HepG2 (cell line): ENCODE measurements around the gene B4GALT2. TPM values are rescaled to one million over a fixed set of nuclear protein-coding genes. Genes with fewer than 3 reads are reported as not detected.
A peak's percentile ranks its signal among the peaks of the same experiment; 100 is the strongest.

Source experiments
- PHB2 ChIP-seq: fragments of 450-650 bp; IDR thresholded peaks from 2 replicates; pipeline ENCODE4 v1.6.1; 2018; ENCODE audit not compliant: partially characterized antibody
- RAD21 ChIP-seq: fragments of 450-650 bp; formaldehyde crosslinking; IDR thresholded peaks from 2 replicates; pipeline ENCODE4 v1.5.0; 2020; ENCODE audit warnings: mild to moderate bottlenecking
- SALL1 ChIP-seq: sonication (generic); formaldehyde crosslinking; IDR thresholded peaks from 2 replicates; pipeline ENCODE4 v1.8.0; 2022; ENCODE audit warnings: mild to moderate bottlenecking, missing genetic modification reagents
- SMARCC2 ChIP-seq: fragments of 450-650 bp; IDR thresholded peaks from 2 replicates; pipeline ENCODE4 v1.6.1; 2017; ENCODE audit warnings: antibody characterized with exemption, mild to moderate bottlenecking
- SP140L ChIP-seq: sonication (generic); formaldehyde crosslinking; IDR thresholded peaks from 2 replicates; pipeline ENCODE4 v1.4.0; 2020; ENCODE audit warnings: missing genetic modification reagents, borderline replicate concordance
- ZBTB26 ChIP-seq: IDR thresholded peaks from 2 replicates; pipeline ENCODE4 v1.6.1; 2016; ENCODE audit warnings: missing compliant biosample characterization, missing genetic modification reagents, borderline replicate concordance
- ZNF317 ChIP-seq: sonication (generic); formaldehyde crosslinking; IDR thresholded peaks from 2 replicates; pipeline ENCODE4 v1.5.0; 2020; ENCODE audit warnings: mild to moderate bottlenecking, missing genetic modification reagents
- ZNF605 ChIP-seq: sonication (generic); formaldehyde crosslinking; IDR thresholded peaks from 2 replicates; pipeline ENCODE4 v1.8.0; 2022; ENCODE audit warnings: mild to moderate bottlenecking, missing genetic modification reagents
- ZSCAN20 ChIP-seq: sonication (generic); formaldehyde crosslinking; IDR thresholded peaks from 2 replicates; pipeline ENCODE4 v1.4.0; 2020; ENCODE audit warnings: missing genetic modification reagents, mild to moderate bottlenecking, borderline replicate concordance
- polyA plus RNA-seq, 8 experiments: library from polyadenylated mRNA; depleted of rRNA in 3 of 8; stranded (reverse) in 7 of 8; unstranded in 1 of 8; fragments of >200 nt; fragmentation: Illumina TruSeq in 4 of 8; extraction: Trizol in 4 of 8; gene quantifications; 2 replicates each; pipeline versions ENCODE4 v1.2.1 to v1.2.3, GENCODE V29; 2011 to 2016; ENCODE audit warnings: low read depth in 4 of 8, missing spikeins in 1 of 8, mixed read lengths in 1 of 8; ENCODE audit not compliant: insufficient read depth in 1 of 8
- total RNA-seq, 5 experiments: library from RNA; depleted of rRNA; stranded (reverse); fragments of >200 nt; fragmentation: Illumina TruSeq; extraction: Trizol; gene quantifications; 2 replicates each; pipeline ENCODE4 v1.2.3, GENCODE V29; 2016; ENCODE audit warnings: low read depth in 1 of 5
- TF ChIP-seq, protein P1 (sequence below): sonication (generic); formaldehyde crosslinking; IDR thresholded peaks from 2 replicates; pipeline ENCODE4 v1.5.0; 2020; ENCODE audit warnings: mild to moderate bottlenecking, missing genetic modification reagents, moderate library complexity
- TF ChIP-seq, protein P2 (sequence below): sonication (generic); formaldehyde crosslinking; IDR thresholded peaks from 2 replicates; pipeline ENCODE4 v1.5.0; 2020; ENCODE audit warnings: mild to moderate bottlenecking, missing genetic modification reagents, borderline replicate concordance
- TF ChIP-seq, protein P3 (sequence below): sonication (generic); formaldehyde crosslinking; IDR thresholded peaks from 2 replicates; pipeline ENCODE4 v1.4.0; 2020; ENCODE audit warnings: mild to moderate bottlenecking, missing genetic modification reagents

The B4GALT2 gene
- total and polyA plus RNA-seq, 2 of the 13 experiments (the other 11 are each of a cell fraction or from before 2014, with no cell fraction given) = 41.9 to 78.0 TPM

- TF ChIP-seq, protein P1, sequence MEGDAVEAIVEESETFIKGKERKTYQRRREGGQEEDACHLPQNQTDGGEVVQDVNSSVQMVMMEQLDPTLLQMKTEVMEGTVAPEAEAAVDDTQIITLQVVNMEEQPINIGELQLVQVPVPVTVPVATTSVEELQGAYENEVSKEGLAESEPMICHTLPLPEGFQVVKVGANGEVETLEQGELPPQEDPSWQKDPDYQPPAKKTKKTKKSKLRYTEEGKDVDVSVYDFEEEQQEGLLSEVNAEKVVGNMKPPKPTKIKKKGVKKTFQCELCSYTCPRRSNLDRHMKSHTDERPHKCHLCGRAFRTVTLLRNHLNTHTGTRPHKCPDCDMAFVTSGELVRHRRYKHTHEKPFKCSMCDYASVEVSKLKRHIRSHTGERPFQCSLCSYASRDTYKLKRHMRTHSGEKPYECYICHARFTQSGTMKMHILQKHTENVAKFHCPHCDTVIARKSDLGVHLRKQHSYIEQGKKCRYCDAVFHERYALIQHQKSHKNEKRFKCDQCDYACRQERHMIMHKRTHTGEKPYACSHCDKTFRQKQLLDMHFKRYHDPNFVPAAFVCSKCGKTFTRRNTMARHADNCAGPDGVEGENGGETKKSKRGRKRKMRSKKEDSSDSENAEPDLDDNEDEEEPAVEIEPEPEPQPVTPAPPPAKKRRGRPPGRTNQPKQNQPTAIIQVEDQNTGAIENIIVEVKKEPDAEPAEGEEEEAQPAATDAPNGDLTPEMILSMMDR (CRISPR knock-in tag) = 0 out of 2 replicates have a peak, but pooled peaks have one; percentile 5
- TF ChIP-seq ZNF317 (CRISPR knock-in tag) (0 out of 2 replicates have a peak, but pooled peaks have one; percentile 9), SMARCC2 (no peak), ZSCAN20 (CRISPR knock-in tag) (no peak), ZBTB26 (CRISPR knock-in tag) (0 out of 2 replicates have a peak, but pooled peaks have one; percentile 19), PHB2 (no peak), RAD21 (CRISPR knock-in tag) (0 out of 2 replicates have a peak, but pooled peaks have one; percentile 5), SP140L (no peak), SALL1 (CRISPR knock-in tag) (no peak; the same call in 1 of the 2 replicates), ZNF605 (no peak; the same call in 1 of the 2 replicates)
- TF ChIP-seq, protein P2, sequence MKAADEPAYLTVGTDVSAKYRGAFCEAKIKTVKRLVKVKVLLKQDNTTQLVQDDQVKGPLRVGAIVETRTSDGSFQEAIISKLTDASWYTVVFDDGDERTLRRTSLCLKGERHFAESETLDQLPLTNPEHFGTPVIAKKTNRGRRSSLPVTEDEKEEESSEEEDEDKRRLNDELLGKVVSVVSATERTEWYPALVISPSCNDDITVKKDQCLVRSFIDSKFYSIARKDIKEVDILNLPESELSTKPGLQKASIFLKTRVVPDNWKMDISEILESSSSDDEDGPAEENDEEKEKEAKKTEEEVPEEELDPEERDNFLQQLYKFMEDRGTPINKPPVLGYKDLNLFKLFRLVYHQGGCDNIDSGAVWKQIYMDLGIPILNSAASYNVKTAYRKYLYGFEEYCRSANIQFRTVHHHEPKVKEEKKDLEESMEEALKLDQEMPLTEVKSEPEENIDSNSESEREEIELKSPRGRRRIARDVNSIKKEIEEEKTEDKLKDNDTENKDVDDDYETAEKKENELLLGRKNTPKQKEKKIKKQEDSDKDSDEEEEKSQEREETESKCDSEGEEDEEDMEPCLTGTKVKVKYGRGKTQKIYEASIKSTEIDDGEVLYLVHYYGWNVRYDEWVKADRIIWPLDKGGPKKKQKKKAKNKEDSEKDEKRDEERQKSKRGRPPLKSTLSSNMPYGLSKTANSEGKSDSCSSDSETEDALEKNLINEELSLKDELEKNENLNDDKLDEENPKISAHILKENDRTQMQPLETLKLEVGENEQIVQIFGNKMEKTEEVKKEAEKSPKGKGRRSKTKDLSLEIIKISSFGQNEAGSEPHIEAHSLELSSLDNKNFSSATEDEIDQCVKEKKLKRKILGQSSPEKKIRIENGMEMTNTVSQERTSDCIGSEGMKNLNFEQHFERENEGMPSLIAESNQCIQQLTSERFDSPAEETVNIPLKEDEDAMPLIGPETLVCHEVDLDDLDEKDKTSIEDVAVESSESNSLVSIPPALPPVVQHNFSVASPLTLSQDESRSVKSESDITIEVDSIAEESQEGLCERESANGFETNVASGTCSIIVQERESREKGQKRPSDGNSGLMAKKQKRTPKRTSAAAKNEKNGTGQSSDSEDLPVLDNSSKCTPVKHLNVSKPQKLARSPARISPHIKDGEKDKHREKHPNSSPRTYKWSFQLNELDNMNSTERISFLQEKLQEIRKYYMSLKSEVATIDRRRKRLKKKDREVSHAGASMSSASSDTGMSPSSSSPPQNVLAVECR (CRISPR knock-in tag) = peak; percentile 13; the same call in 1 of the 2 replicates
- TF ChIP-seq, protein P3, sequence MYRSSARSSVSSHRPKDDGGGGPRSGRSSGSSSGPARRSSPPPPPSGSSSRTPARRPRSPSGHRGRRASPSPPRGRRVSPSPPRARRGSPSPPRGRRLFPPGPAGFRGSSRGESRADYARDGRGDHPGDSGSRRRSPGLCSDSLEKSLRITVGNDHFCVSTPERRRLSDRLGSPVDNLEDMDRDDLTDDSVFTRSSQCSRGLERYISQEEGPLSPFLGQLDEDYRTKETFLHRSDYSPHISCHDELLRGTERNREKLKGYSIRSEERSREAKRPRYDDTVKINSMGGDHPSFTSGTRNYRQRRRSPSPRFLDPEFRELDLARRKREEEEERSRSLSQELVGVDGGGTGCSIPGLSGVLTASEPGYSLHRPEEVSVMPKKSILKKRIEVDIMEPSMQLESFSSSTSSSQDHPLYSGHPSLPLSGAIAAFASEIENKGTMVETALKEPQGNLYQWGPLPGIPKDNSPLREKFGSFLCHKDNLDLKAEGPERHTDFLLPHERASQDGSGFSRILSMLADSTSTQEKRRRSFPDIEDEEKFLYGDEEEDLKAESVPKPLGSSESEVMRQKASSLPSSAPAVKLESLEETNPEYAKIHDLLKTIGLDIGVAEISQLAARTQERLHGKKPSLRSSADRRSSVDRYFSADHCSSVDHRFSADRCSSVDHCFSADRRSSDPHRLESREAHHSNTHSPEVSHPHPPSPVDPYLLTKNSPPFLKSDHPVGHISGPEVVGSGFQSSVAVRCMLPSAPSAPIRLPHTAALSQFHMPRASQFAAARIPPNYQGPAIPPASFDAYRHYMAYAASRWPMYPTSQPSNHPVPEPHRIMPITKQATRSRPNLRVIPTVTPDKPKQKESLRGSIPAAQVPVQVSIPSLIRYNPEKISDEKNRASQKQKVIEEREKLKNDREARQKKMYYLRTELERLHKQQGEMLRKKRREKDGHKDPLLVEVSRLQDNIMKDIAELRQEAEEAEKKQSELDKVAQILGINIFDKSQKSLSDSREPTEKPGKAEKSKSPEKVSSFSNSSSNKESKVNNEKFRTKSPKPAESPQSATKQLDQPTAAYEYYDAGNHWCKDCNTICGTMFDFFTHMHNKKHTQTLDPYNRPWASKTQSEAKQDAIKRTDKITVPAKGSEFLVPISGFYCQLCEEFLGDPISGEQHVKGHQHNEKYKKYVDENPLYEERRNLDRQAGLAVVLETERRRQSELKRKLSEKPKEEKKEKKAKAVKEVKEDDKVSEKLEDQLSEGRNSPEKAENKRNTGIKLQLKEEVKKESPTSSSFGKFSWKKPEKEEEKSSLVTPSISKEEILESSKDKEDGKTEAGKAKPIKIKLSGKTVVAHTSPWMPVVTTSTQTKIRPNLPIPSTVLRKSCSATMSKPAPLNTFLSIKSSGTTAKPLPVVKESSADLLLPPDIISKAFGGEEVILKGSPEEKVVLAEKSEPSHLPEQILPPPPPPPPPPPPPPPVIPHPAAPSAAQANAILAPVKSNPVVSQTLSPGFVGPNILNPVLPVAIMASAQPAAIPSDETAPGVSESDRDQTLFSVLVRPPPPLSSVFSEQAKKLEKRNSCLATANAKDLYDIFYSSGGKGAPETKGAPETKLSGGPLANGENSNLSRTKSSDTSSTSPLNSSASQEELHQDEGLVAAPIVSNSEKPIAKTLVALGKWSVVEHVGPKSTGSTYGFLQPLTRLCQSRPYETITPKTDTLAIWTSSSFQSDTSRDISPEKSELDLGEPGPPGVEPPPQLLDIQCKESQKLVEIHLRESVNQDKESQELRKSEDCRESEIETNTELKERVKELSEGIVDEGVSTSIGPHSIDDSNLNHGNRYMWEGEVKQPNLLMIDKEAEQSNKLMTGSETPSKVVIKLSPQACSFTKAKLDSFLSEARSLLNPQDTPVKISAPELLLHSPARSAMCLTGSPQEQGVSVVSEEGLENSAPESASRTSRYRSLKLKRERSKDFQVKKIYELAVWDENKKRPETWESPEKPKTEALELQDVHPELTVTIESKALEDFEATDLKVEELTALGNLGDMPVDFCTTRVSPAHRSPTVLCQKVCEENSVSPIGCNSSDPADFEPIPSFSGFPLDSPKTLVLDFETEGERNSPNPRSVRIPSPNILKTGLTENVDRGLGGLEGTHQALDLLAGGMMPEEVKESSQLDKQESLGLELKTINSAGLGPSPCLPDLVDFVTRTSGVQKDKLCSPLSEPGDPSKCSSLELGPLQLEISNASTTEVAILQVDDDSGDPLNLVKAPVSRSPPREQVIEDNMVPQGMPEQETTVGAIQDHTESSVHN (CRISPR knock-in tag) = no peak
Observed at GRCh38 chr1:44031252-44032169, 52.5 kb downstream of the B4GALT2 start, which contains the start of gene SLC6A9 (continued).
